PC-9 (cell line): ENCODE data around the gene CDKN2B-AS1. TPM values are rescaled to one million over a fixed set of nuclear protein-coding genes. Genes with fewer than 3 reads are reported as not detected.
A peak's percentile ranks its signal among the peaks of the same experiment; 100 is the strongest.

Source experiments
- BruUV-seq: library from RNA; stranded (reverse); fragments of 400-500 nt; replicated peaks from 2 replicates; lab custom pipeline; 2021; lab: Mats Ljungman, UMichigan
- CTCF ChIA-PET: fragments of 300-600 bp; sonication (Branson Sonifier 250); formaldehyde crosslinking; loops from one replicate; lab custom pipeline; 2022; ENCODE audit warnings: antibody characterized with exemption; lab: Charles Lee
- POLR2A ChIA-PET: fragments of 300-600 bp; sonication (Branson Sonifier 250); formaldehyde crosslinking; loops from one replicate; lab custom pipeline; 2022; ENCODE audit warnings: antibody characterized with exemption; ENCODE audit not compliant: unreplicated experiment; lab: Charles Lee
- DNase-seq, 2 experiments: peaks; one replicate each; pipeline versions ENCODE4 v3.0.0 to v3.0.0-alpha.2; 2015 to 2022; ENCODE audit warnings: mixed read lengths in 1 of 2
- H2AFZ ChIP-seq: fragments of 200-600 bp; sonication (generic); 2 replicates; pipeline ENCODE4 v1.8.1; 2017; ENCODE audit warnings: antibody characterized with exemption
- H3F3A ChIP-seq: fragments of 200-600 bp; sonication (generic); 2 replicates; pipeline ENCODE4 v1.8.1; 2017; ENCODE audit warnings: antibody characterized with exemption, mild to moderate bottlenecking, low read depth; ENCODE audit not compliant: insufficient read depth
- H3K27ac ChIP-seq: fragments of 200-600 bp; sonication (generic); 2 replicates; pipeline ENCODE4 v1.6.1; 2016; ENCODE audit warnings: mixed run types
- H3K27me3 ChIP-seq: fragments of 200-600 bp; sonication (generic); 2 replicates; pipeline ENCODE4 v1.6.1; 2016; ENCODE audit warnings: low read depth, mixed run types; ENCODE audit not compliant: insufficient read depth
- H3K36me3 ChIP-seq: fragments of 200-600 bp; sonication (generic); 2 replicates; pipeline ENCODE4 v1.6.1; 2016; ENCODE audit warnings: low read depth, mixed run types
- H3K4me1 ChIP-seq: fragments of 200-600 bp; sonication (generic); replicated peaks from 2 replicates; pipeline ENCODE4 v1.6.1; 2016; ENCODE audit warnings: mixed run types; ENCODE audit not compliant: insufficient read depth
- H3K4me2 ChIP-seq: fragments of 200-600 bp; sonication (generic); 2 replicates; pipeline ENCODE4 v1.6.1; 2017; ENCODE audit warnings: mixed run types
- H3K4me3 ChIP-seq: fragments of 200-600 bp; sonication (generic); 2 replicates; pipeline ENCODE4 v1.6.1; 2016; ENCODE audit warnings: mixed run types
- H3K79me2 ChIP-seq: fragments of 200-600 bp; sonication (generic); 2 replicates; pipeline ENCODE4 v1.6.1; 2017; ENCODE audit warnings: low read depth, mixed run types
- H3K9me2 ChIP-seq: fragments of 200-600 bp; sonication (generic); 2 replicates; pipeline ENCODE4 v1.8.1; 2017; ENCODE audit warnings: mild to moderate bottlenecking; ENCODE audit not compliant: insufficient read depth
- H3K9me3 ChIP-seq: fragments of 200-600 bp; sonication (generic); 2 replicates; pipeline ENCODE4 v1.8.1; 2016; ENCODE audit warnings: low read depth; ENCODE audit not compliant: insufficient read depth
- H4K20me1 ChIP-seq: fragments of 200-600 bp; sonication (generic); 2 replicates; pipeline ENCODE4 v1.8.1; 2017; ENCODE audit not compliant: insufficient read depth
- EZH2 ChIP-seq: fragments of 200-600 bp; sonication (generic); IDR thresholded peaks from 2 replicates; pipeline ENCODE4 v1.8.0; 2017; ENCODE audit warnings: antibody characterized with exemption, low read depth
- intact Hi-C: fragments of 100-400 bp; cut with micrococcal nuclease; formaldehyde crosslinking; loops from one replicate; pipeline ENCODE4 v1.10.0; 2022; ENCODE audit not compliant: unreplicated experiment
- total RNA-seq: library from RNA; stranded (reverse); gene quantifications from 2 replicates; pipeline ENCODE4 v1.2.3, GENCODE V29; 2021
- TF ChIP-seq, protein P1 (sequence below): fragments of 200-600 bp; sonication (generic); conservative IDR thresholded peaks from 2 replicates; pipeline ENCODE4 v1.6.1; 2017; ENCODE audit warnings: mixed run types, antibody characterized with exemption, mild to moderate bottlenecking, moderate library complexity

The CDKN2B-AS1 gene
- total RNA-seq, 1 experiment from 2014 or later = 11.6 TPM

GRCh38 chr9:21995666-21996398 lies 1.2 kb downstream of the CDKN2B-AS1 start:
- Histone ChIP-seq H3K9me2 (no peaks in the 10 kb centered on the region), H3K36me3 (peaks cover 7% of the 10 kb centered on the region; the same call in 1 of the 2 replicates), H3K4me1 (peaks cover 22% of the 10 kb centered on the region; the same call in 1 of the 2 replicates), H3K4me3 (peak overlapping the region; percentile 98), H3F3A (peaks cover 18% of the 10 kb centered on the region), H3K79me2 (peaks cover 83% of the 10 kb centered on the region), H2AFZ (peak overlapping the region; percentile 83), H3K4me2 (peak overlapping the region; percentile 87), H3K9me3 (no peaks in the 10 kb centered on the region), H3K27ac (peak overlapping the region; percentile 69), H4K20me1 (no peaks in the 10 kb centered on the region), H3K27me3 (no peaks in the 10 kb centered on the region)
- CTCF ChIA-PET = interaction anchor here (0.6 kb wide), 1 partner anchor 308 kb away, joined by 3 read pairs; no protein-coding TSS in a partner anchor
- intact Hi-C loops = loop anchor here (5.0 kb wide), 1 partner anchor 41 kb away; no protein-coding TSS in a partner anchor
- POLR2A ChIA-PET = no interaction called here
- TSS peak; percentile 32 for BruUV-seq
- DNase-seq = peak in 1 of 2 experiments; percentile 42
- TF ChIP-seq, protein P1, sequence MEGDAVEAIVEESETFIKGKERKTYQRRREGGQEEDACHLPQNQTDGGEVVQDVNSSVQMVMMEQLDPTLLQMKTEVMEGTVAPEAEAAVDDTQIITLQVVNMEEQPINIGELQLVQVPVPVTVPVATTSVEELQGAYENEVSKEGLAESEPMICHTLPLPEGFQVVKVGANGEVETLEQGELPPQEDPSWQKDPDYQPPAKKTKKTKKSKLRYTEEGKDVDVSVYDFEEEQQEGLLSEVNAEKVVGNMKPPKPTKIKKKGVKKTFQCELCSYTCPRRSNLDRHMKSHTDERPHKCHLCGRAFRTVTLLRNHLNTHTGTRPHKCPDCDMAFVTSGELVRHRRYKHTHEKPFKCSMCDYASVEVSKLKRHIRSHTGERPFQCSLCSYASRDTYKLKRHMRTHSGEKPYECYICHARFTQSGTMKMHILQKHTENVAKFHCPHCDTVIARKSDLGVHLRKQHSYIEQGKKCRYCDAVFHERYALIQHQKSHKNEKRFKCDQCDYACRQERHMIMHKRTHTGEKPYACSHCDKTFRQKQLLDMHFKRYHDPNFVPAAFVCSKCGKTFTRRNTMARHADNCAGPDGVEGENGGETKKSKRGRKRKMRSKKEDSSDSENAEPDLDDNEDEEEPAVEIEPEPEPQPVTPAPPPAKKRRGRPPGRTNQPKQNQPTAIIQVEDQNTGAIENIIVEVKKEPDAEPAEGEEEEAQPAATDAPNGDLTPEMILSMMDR = 0 out of 2 replicates have a peak, but pooled peaks have one; percentile 25
- no peak for TF ChIP-seq EZH2

GRCh38 chr9:21996438-21996837 lies 1.8 kb downstream of the CDKN2B-AS1 start:
- intact Hi-C loops = loop anchor here (5.0 kb wide), 1 partner anchor 41 kb away; no protein-coding TSS in a partner anchor
- ChIA-PET CTCF (interaction anchor here (0.6 to 0.7 kb wide), 2 partner anchors 12 to 307 kb away, joined by 3 read pairs; no protein-coding TSS in a partner anchor), POLR2A (interaction anchor here (0.6 kb wide), 1 partner anchor 54 kb away, joined by 4 read pairs; no protein-coding TSS in a partner anchor)
- Histone ChIP-seq H3K27me3 (no peaks in the 10 kb centered on the region), H4K20me1 (no peaks in the 10 kb centered on the region), H3K4me3 (peak overlapping the region; percentile 98), H3K79me2 (peaks cover 83% of the 10 kb centered on the region), H3K9me3 (no peaks in the 10 kb centered on the region), H3K4me2 (peak overlapping the region; percentile 87), H2AFZ (peak overlapping the region; percentile 83), H3K9me2 (no peaks in the 10 kb centered on the region), H3F3A (peaks cover 18% of the 10 kb centered on the region), H3K27ac (peak overlapping the region; percentile 69), H3K36me3 (peaks cover 7% of the 10 kb centered on the region; the same call in 1 of the 2 replicates), H3K4me1 (peaks cover 18% of the 10 kb centered on the region; the same call in 1 of the 2 replicates)
- TF ChIP-seq EZH2 = no peak
- TF ChIP-seq, protein P1 = no peak
- no TSS peak for BruUV-seq
- no peak for DNase-seq

DNA sequence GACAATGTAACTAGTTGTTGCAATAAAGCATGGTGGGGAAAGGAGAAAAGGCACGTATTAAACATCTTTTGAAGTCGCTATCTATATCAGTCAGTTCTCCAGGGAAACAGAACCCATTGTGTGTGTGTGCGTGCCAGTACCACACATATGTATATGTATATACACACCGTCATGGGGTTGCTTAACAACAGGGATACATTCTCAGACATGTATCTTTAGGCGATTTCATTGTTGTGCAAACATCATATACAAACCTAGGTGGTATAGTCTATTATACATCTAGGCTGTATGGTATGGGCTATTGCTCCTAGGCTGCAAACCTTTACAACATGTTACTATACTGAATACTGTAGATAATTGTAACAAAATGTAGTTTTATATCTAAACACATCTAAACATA lies 2.3 kb downstream of the CDKN2B-AS1 start:
- H3K4me2 ChIP-seq = peak overlapping the region; percentile 87

More for the DNA sequence above, 2.3 kb downstream of the CDKN2B-AS1 start:
- no peaks in the 10 kb centered on the region for H3K27me3 ChIP-seq
- TF ChIP-seq, protein P1 = no peak
- TF ChIP-seq EZH2 = no peak
- H3K27ac ChIP-seq = no peak overlapping the region
- no peak for DNase-seq
- no peaks in the 10 kb centered on the region for H3K9me2 ChIP-seq
- no peak overlapping the region for H2AFZ ChIP-seq
- CTCF ChIA-PET = interaction anchor here (0.7 kb wide), 1 partner anchor 12 kb away, joined by 3 read pairs; no protein-coding TSS in a partner anchor
- BruUV-seq = no TSS peak
- peaks cover 18% of the 10 kb centered on the region; the same call in 1 of the 2 replicates for H3K4me1 ChIP-seq
- no peaks in the 10 kb centered on the region for H4K20me1 ChIP-seq
- intact Hi-C loops = loop anchor here (5.0 kb wide), 1 partner anchor 40 kb away; no protein-coding TSS in a partner anchor
- POLR2A ChIA-PET = interaction anchor here (0.6 kb wide), 1 partner anchor 55 kb away, joined by 4 read pairs; no protein-coding TSS in a partner anchor
- no peaks in the 10 kb centered on the region for H3K9me3 ChIP-seq
- peaks cover 83% of the 10 kb centered on the region for H3K79me2 ChIP-seq
- peaks cover 18% of the 10 kb centered on the region for H3F3A ChIP-seq
- peak overlapping the region; percentile 98; the same call in 1 of the 2 replicates for H3K4me3 ChIP-seq
- H3K36me3 ChIP-seq = peaks cover 7% of the 10 kb centered on the region; the same call in 1 of the 2 replicates
